Neutrophil (primary cell): Measurements from ENCODE around the gene LRRD1.

ENCODE experiments used
- H3K27ac ChIP-seq: fragments of 200-600 bp; sonication (generic); 2 replicates; pipeline ENCODE4 v1.5.1; 2016; ENCODE audit warnings: mild to moderate bottlenecking, moderate library complexity
- H3K27me3 ChIP-seq: fragments of 200-600 bp; sonication (generic); 2 replicates; pipeline ENCODE4 v1.6.0; 2016; ENCODE audit warnings: mild to moderate bottlenecking
- H3K36me3 ChIP-seq: fragments of 200-600 bp; sonication (generic); 2 replicates; pipeline ENCODE4 v1.5.1; 2017
- H3K4me1 ChIP-seq, 2 experiments: fragments of 200-600 bp in 1 of 2; sonication (generic) in 1 of 2; 1 replicate in 1 of 2; 2 replicates in 1 of 2; pipeline versions ENCODE4 v1.5.1 to v1.6.1; 2013 to 2016; ENCODE audit warnings: low read depth in 1 of 2, low read length in 1 of 2, mild to moderate bottlenecking in 1 of 2, moderate library complexity in 1 of 2; ENCODE audit not compliant: control insufficient read depth in 1 of 2, insufficient read depth in 1 of 2
- H3K4me3 ChIP-seq, 2 experiments: fragments of 200-600 bp in 1 of 2; sonication (generic) in 1 of 2; 1 replicate in 1 of 2; 2 replicates in 1 of 2; pipeline ENCODE4 v1.5.1; 2013 to 2016; ENCODE audit warnings: low read depth in 1 of 2, low read length in 1 of 2, mild to moderate bottlenecking in 1 of 2, moderate library complexity in 1 of 2
- H3K9me3 ChIP-seq: fragments of 200-600 bp; sonication (generic); 2 replicates; pipeline ENCODE4 v1.5.1; 2016
- CTCF ChIP-seq: fragments of 200-600 bp; sonication (generic); IDR thresholded peaks from 2 replicates; pipeline ENCODE4 v1.5.1; 2016; ENCODE audit warnings: antibody characterized with exemption

Gene LRRD1

DNA sequence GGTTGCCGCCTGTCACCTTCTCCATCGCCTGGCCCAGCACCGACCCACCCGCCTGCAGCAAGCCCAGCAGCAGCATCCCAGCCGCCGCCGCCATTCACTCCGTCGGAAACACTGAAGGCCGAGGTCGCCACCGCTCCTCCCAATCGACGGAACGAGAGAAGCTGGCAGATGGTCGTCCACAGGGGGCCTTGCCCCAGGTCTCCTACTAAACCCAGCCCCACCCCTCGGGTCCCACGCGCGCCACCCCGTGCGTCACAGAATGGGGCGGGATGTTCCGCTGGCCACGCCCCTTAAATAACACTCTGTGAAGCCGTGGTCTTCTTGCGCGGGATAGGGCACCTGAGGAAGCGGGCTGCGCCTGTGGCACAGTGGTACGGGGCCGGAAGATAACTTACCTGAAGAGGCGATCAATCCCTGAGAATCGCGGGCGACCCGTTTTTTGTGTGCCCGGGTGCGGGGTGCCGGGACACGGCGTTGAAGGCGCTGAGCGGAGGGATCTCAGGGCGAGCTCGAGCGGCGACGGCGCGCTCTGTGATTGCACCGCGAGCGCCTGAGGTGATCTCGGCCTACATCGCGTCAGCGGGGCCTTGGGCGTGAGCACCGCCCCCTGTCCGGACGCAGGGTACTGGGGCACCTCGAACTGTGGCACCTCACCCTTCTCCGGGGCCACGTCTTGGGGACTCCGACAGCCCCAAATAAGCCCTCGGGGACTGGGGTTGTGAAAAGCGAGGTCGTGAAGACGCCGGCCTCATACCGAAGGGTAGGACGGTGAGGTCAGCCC lies 44.5 kb downstream of the LRRD1 start, which contains the start of gene CYP51A1:
Gene CYP51A1, minus strand, starts transcription at position 207 of the 781 bp plus-strand sequence. Its CDS starts 113 bp downstream, at position 94.
- Histone ChIP-seq H3K4me1 (peaks cover 16 to 18% of the 10 kb centered on the region in 2 experiments), H3K36me3 (no peaks in the 10 kb centered on the region), H3K4me3 (peak within 1 kb of the TSS; percentile 73 to 91), H3K27me3 (no peaks in the 10 kb centered on the region), H3K27ac (peak within 1 kb of the TSS; percentile 83), H3K9me3 (no peaks in the 10 kb centered on the region)
- TF ChIP-seq CTCF, result peak; percentile 34

- peaks cover 16 to 18% of the 10 kb centered on the region in 2 experiments for H3K4me1 ChIP-seq
- TF ChIP-seq CTCF, result peak; percentile 68
- H3K27me3 ChIP-seq, result no peaks in the 10 kb centered on the region
- H3K4me3 ChIP-seq, result peak overlapping the region; percentile 73 to 91
- no peaks in the 10 kb centered on the region for H3K36me3 ChIP-seq
- peak overlapping the region; percentile 83 for H3K27ac ChIP-seq
- H3K9me3 ChIP-seq, result no peaks in the 10 kb centered on the region
Observed at GRCh38 chr7:92133737-92134270, 45.1 kb downstream of the LRRD1 start.

- no peaks in the 10 kb centered on the region for H3K9me3 ChIP-seq
- H3K4me3 ChIP-seq, result peak overlapping the region; percentile 73 to 91
- no peaks in the 10 kb centered on the region for H3K36me3 ChIP-seq
- H3K4me1 ChIP-seq, result peaks cover 16 to 18% of the 10 kb centered on the region in 2 experiments
- H3K27me3 ChIP-seq, result no peaks in the 10 kb centered on the region
- H3K27ac ChIP-seq, result peak overlapping the region; percentile 83
- TF ChIP-seq CTCF, result no peak
Observed at GRCh38 chr7:92133133-92133736, 45.7 kb downstream of the LRRD1 start.

- H3K27ac ChIP-seq, result no peak overlapping the region
- H3K36me3 ChIP-seq, result no peaks in the 10 kb centered on the region
- no peak for TF ChIP-seq CTCF
- H3K4me1 ChIP-seq, result peaks cover 16 to 18% of the 10 kb centered on the region in 2 experiments
- H3K4me3 ChIP-seq, result no peak overlapping the region
- H3K27me3 ChIP-seq, result no peaks in the 10 kb centered on the region
- H3K9me3 ChIP-seq, result no peaks in the 10 kb centered on the region
Observed at GRCh38 chr7:92131764-92132330, 47.1 kb downstream of the LRRD1 start.

DNA sequence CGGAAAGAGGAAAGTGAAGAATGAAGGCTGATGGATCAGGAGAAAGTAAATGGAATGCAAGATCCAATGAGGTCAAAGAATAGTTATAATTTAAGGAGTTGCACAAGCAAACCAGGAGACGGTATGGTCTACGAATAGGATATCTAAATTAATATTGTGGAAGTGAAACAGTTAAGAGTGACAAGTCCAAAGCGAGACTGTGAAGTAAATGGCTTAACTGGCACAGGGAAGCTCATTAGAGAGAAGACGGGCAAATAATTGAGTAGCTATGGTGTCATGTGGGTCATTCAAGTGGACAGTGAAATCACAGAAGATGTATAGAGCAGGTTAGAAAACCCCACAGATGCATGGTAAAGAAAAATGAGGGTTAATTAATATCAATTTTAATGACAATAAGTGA lies 47.8 kb downstream of the LRRD1 start:
- Histone ChIP-seq H3K9me3 (no peaks in the 10 kb centered on the region), H3K36me3 (no peaks in the 10 kb centered on the region), H3K4me1 (peaks cover 16 to 18% of the 10 kb centered on the region in 2 experiments), H3K4me3 (no peak overlapping the region), H3K27ac (no peak overlapping the region), H3K27me3 (no peaks in the 10 kb centered on the region)
- TF ChIP-seq CTCF, result no peak
